Hematopoietic multipotent progenitor cell treated with erythropoietin and hydrocortisone succinate and interleukin-3 and kit ligand, for 6 days (in vitro differentiated cells): ENCODE data around the gene CACNA2D2.

ENCODE experiments used
- DNase-seq: peaks from one replicate; pipeline ENCODE4 v3.0.0-alpha.2; 2015

Gene CACNA2D2

GRCh38 chr3:50388720-50389413 lies 114.6 kb downstream of the CACNA2D2 start:
- no peak for DNase-seq

GRCh38 chr3:50388016-50388719 lies 115.3 kb downstream of the CACNA2D2 start:
- DNase-seq, result peak; percentile 63

GRCh38 chr3:50385754-50386153 lies 117.7 kb downstream of the CACNA2D2 start:
- DNase-seq, result peak; percentile 62

GRCh38 chr3:50383750-50384149 lies 119.7 kb downstream of the CACNA2D2 start:
- DNase-seq, result no peak

- no peak for DNase-seq
Observed at GRCh38 chr3:50382722-50383121, 120.7 kb downstream of the CACNA2D2 start.

- DNase-seq, result peak; percentile 49
Observed at GRCh38 chr3:50381383-50381782, 122.1 kb downstream of the CACNA2D2 start.

- no peak for DNase-seq
Observed at GRCh38 chr3:50380405-50381085, 122.9 kb downstream of the CACNA2D2 start.

GRCh38 chr3:50378757-50379156 lies 124.7 kb downstream of the CACNA2D2 start:
- no peak for DNase-seq

GRCh38 chr3:50378024-50378423 lies 125.4 kb downstream of the CACNA2D2 start:
- DNase-seq, result no peak

- no peak for DNase-seq
Observed at GRCh38 chr3:50375258-50375931, 128.0 kb downstream of the CACNA2D2 start.

- DNase-seq, result no peak
Observed at GRCh38 chr3:50374363-50375257, 128.8 kb downstream of the CACNA2D2 start.

- DNase-seq, result no peak
Observed at GRCh38 chr3:50373146-50374051, 130.0 kb downstream of the CACNA2D2 start.

- peak; percentile 84 for DNase-seq
Observed at GRCh38 chr3:50372349-50372748, 131.1 kb downstream of the CACNA2D2 start.

GRCh38 chr3:50371133-50371685 lies 132.2 kb downstream of the CACNA2D2 start:
- no peak for DNase-seq

GRCh38 chr3:50370594-50370993 lies 132.8 kb downstream of the CACNA2D2 start:
- peak; percentile 71 for DNase-seq

GRCh38 chr3:50369012-50369670 lies 134.3 kb downstream of the CACNA2D2 start:
- DNase-seq, result peak; percentile 55

- DNase-seq, result no peak
Observed at GRCh38 chr3:50365842-50366220, 137.6 kb downstream of the CACNA2D2 start.

GRCh38 chr3:50365080-50365841 lies 138.2 kb downstream of the CACNA2D2 start:
- peak; percentile 94 for DNase-seq

- DNase-seq, result no peak
Observed at GRCh38 chr3:50364573-50365079, 138.8 kb downstream of the CACNA2D2 start.
